GM12878 (cell line): Measurements from ENCODE around the gene KASH5. TPM values are rescaled to one million over a fixed set of nuclear protein-coding genes. Genes with fewer than 3 reads are reported as not detected.
A peak's percentile ranks its signal among the peaks of the same experiment; 100 is the strongest.

ENCODE experiments used
- BACH1 ChIP-seq: fragments of 450-650 bp; IDR thresholded peaks from 2 replicates; pipeline ENCODE4 v1.6.1; 2017; ENCODE audit warnings: mild to moderate bottlenecking, borderline replicate concordance
- BRCA1 ChIP-seq: IDR thresholded peaks from 2 replicates; pipeline ENCODE4 v1.6.1; 2011; ENCODE audit warnings: low read depth, low read length, improper control_type of control experiment
- CHD1 ChIP-seq: IDR thresholded peaks from 2 replicates; pipeline ENCODE4 v1.6.1; 2012; ENCODE audit warnings: low read depth, low read length, improper control_type of control experiment
- DPF2 ChIP-seq: fragments of 450-650 bp; IDR thresholded peaks from 2 replicates; pipeline ENCODE4 v1.6.1; 2017; ENCODE audit warnings: mild to moderate bottlenecking
- FOS ChIP-seq: IDR thresholded peaks from 3 replicates; pipeline ENCODE4 v1.6.1; 2011; ENCODE audit warnings: borderline replicate concordance; ENCODE audit not compliant: insufficient read length; ENCODE audit errors: extremely low read depth
- FOXM1 ChIP-seq: IDR thresholded peaks from 2 replicates; pipeline ENCODE4 v1.6.1; 2012; ENCODE audit warnings: low read depth, mild to moderate bottlenecking, inconsistent platforms, low read length, moderate library complexity
- GABPA ChIP-seq: IDR thresholded peaks from 2 replicates; pipeline ENCODE4 v1.6.1; 2014; ENCODE audit warnings: antibody characterized with exemption, low read depth, mild to moderate bottlenecking, inconsistent platforms
- GATAD2B ChIP-seq: fragments of 450-650 bp; conservative IDR thresholded peaks from 2 replicates; pipeline ENCODE4 v1.6.1; 2017; ENCODE audit warnings: low read depth, mild to moderate bottlenecking, moderate library complexity
- HDAC6 ChIP-seq: fragments of 200-600 bp; sonication (generic); IDR thresholded peaks from one replicate; pipeline ENCODE4 v1.8.0; 2017; ENCODE audit warnings: antibody characterized with exemption; ENCODE audit not compliant: unreplicated experiment
- IRF4 ChIP-seq: IDR thresholded peaks from 2 replicates; pipeline ENCODE4 v1.6.1; 2011; ENCODE audit warnings: low read depth, low read length
- KLF5 ChIP-seq: fragments of 450-650 bp; IDR thresholded peaks from 2 replicates; pipeline ENCODE4 v1.6.1; 2014; ENCODE audit warnings: mild to moderate bottlenecking; ENCODE audit not compliant: partially characterized antibody
- MTA3 ChIP-seq: IDR thresholded peaks from 2 replicates; pipeline ENCODE4 v1.6.1; 2012; ENCODE audit warnings: low read length, inconsistent platforms, borderline replicate concordance
- NBN ChIP-seq: fragments of 450-650 bp; IDR thresholded peaks from 2 replicates; pipeline ENCODE4 v1.6.1; 2016
- NFYA ChIP-seq: IDR thresholded peaks from 2 replicates; pipeline ENCODE4 v1.6.1; 2011; ENCODE audit warnings: low read depth, mild to moderate bottlenecking, low read length, improper control_type of control experiment, borderline replicate concordance
- NR2C2 ChIP-seq: IDR thresholded peaks from 2 replicates; pipeline ENCODE4 v1.6.1; 2011; ENCODE audit warnings: borderline replicate concordance, low read depth; ENCODE audit not compliant: control insufficient read depth, insufficient read length
- PAX5 ChIP-seq: IDR thresholded peaks from 2 replicates; pipeline ENCODE4 v1.6.1; 2011; ENCODE audit warnings: low read depth, low read length, borderline replicate concordance
- POLR2A ChIP-seq: IDR thresholded peaks from 2 replicates; pipeline ENCODE4 v1.6.1; 2011; ENCODE audit warnings: low read depth, mild to moderate bottlenecking, low read length
- POLR2AphosphoS5 ChIP-seq: IDR thresholded peaks from 2 replicates; pipeline ENCODE4 v1.6.1; 2011; ENCODE audit warnings: mild to moderate bottlenecking, low read length, inconsistent platforms
- SIX5 ChIP-seq: IDR thresholded peaks from 2 replicates; pipeline ENCODE4 v1.6.1; 2011; ENCODE audit warnings: mild to moderate bottlenecking, low read depth, low read length, moderate library complexity; ENCODE audit not compliant: severe bottlenecking
- SUPT20H ChIP-seq: IDR thresholded peaks from 2 replicates; pipeline ENCODE4 v1.6.1; 2011; ENCODE audit warnings: low read depth, mild to moderate bottlenecking, low read length, moderate library complexity, borderline replicate concordance; ENCODE audit not compliant: control insufficient read depth
- TCF3 ChIP-seq: IDR thresholded peaks from 2 replicates; pipeline ENCODE4 v1.6.1; 2012; ENCODE audit warnings: low read depth, mild to moderate bottlenecking, low read length, borderline replicate concordance; ENCODE audit not compliant: insufficient read depth
- WRNIP1 ChIP-seq: IDR thresholded peaks from 2 replicates; pipeline ENCODE4 v1.6.1; 2011; ENCODE audit warnings: low read depth, low read length, improper control_type of control experiment, borderline replicate concordance
- YY1 ChIP-seq: IDR thresholded peaks from 2 replicates; pipeline ENCODE4 v1.6.1; 2011; ENCODE audit warnings: low read depth, mild to moderate bottlenecking, low read length
- ZNF592 ChIP-seq: fragments of 450-650 bp; IDR thresholded peaks from 2 replicates; pipeline ENCODE4 v1.6.1; 2017; ENCODE audit warnings: mild to moderate bottlenecking, moderate library complexity
- ZNF687 ChIP-seq: fragments of 450-650 bp; IDR thresholded peaks from 2 replicates; pipeline ENCODE4 v1.6.1; 2017; ENCODE audit warnings: mild to moderate bottlenecking, moderate library complexity
- polyA plus RNA-seq, 11 experiments: library from polyadenylated mRNA; depleted of rRNA in 4 of 11; unstranded in 6 of 11; stranded (reverse) in 5 of 11; fragments of >200 nt; fragmentation: Nextera tagmentation in 4 of 11; fragmentation: Illumina TruSeq in 1 of 11; extraction: Ambion mirVana in 4 of 11; extraction: Trizol in 1 of 11; gene quantifications; 1 replicate in 1 of 11; 2 replicates in 10 of 11; pipeline versions ENCODE4 v1.2.1 to v1.2.3, GENCODE V29; 2011 to 2016; ENCODE audit warnings: inconsistent platforms in 2 of 11, missing spikeins in 2 of 11, low read depth in 1 of 11
- total RNA-seq, 4 experiments: library from RNA; depleted of rRNA in 3 of 4; stranded (reverse); fragments of >200 nt in 3 of 4; fragmentation: Illumina TruSeq in 1 of 4; extraction: Trizol in 1 of 4; gene quantifications; 2 replicates each; pipeline versions ENCODE4 v1.2.1 to v1.2.3, GENCODE V29; 2013 to 2021

KASH5 gene
- total and polyA plus RNA-seq, 10 of the 15 experiments (the other 5 are each of a cell fraction or from before 2014, with no cell fraction given) = 0.03 to 0.06 (median 0.05) TPM; not detected in 7

- TF ChIP-seq WRNIP1 (no peak), HDAC6 (no peak), FOS (no peak), KLF5 (no peak), CHD1 (no peak), IRF4 (no peak), YY1 (0 out of 2 replicates have a peak, but pooled peaks have one; percentile 39), SIX5 (no peak), NFYA (no peak), POLR2A (no peak), ZNF687 (0 out of 2 replicates have a peak, but pooled peaks have one; percentile 32), NBN (no peak), GATAD2B (0 out of 2 replicates have a peak, but pooled peaks have one; percentile 32), GABPA (no peak), DPF2 (0 out of 2 replicates have a peak, but pooled peaks have one; percentile 21), MTA3 (no peak), TCF3 (no peak), BRCA1 (no peak), PAX5 (no peak), ZNF592 (no peak), SUPT20H (no peak), NR2C2 (no peak), POLR2AphosphoS5 (no peak), BACH1 (no peak), FOXM1 (no peak)
Observed at GRCh38 chr19:49409441-49410029, 21.5 kb downstream of the KASH5 start (continued).
